Psoas muscle (tissue), 8 donors: Measurements from ENCODE around the gene PACS2. TPM values are rescaled to one million over a fixed set of nuclear protein-coding genes. Genes with fewer than 3 reads are reported as not detected.
A peak's percentile ranks its signal among the peaks of the same experiment; 100 is the strongest.
"Not testable (repeated sequence)": the region's sequence is repeated elsewhere in the genome, so short reads cannot be mapped to it uniquely, and the experiment has no call there.

Experiments
- ATAC-seq, 4 donors: fragments of 200-7000 bp; cut with Tn5 transposase; one replicate each; pipeline ENCODE4 v1.9.1; 2020; ENCODE audit warnings: moderate library complexity in 3 of 4, mild to moderate bottlenecking in 2 of 4
- DNase-seq, 2 donors: peaks; one replicate each; pipeline ENCODE4 v3.0.0-alpha.2; 2020
- H3K27ac ChIP-seq: fragments of 200-600 bp; one replicate; pipeline ENCODE4 v1.8.0; 2022
- H3K27me3 ChIP-seq, 3 donors: fragments of 200-600 bp in 1 of 3; one replicate each; pipeline versions ENCODE4 v1.6.1 to v1.8.0; 2013 to 2022; ENCODE audit warnings: low read length in 2 of 3, mild to moderate bottlenecking in 2 of 3, moderate library complexity in 1 of 3; ENCODE audit not compliant: insufficient read depth in 3 of 3
- H3K36me3 ChIP-seq, 2 donors: fragments of 200-600 bp in 1 of 2; one replicate each; pipeline versions ENCODE4 v1.6.1 to v1.8.0; 2013 to 2022; ENCODE audit warnings: low read depth in 1 of 2, mild to moderate bottlenecking in 1 of 2, moderate library complexity in 1 of 2; ENCODE audit not compliant: insufficient read depth in 1 of 2
- H3K4me1 ChIP-seq: fragments of 200-600 bp; one replicate; pipeline ENCODE4 v1.8.0; 2022
- H3K4me3 ChIP-seq: fragments of 200-600 bp; one replicate; pipeline ENCODE4 v1.8.0; 2022; ENCODE audit warnings: mild to moderate bottlenecking
- H3K9me3 ChIP-seq: fragments of 200-600 bp; one replicate; pipeline ENCODE4 v1.8.0; 2022
- CTCF ChIP-seq: fragments of 200-600 bp; IDR thresholded peaks from one replicate; pipeline ENCODE4 v1.8.0; 2022; ENCODE audit warnings: antibody characterized with exemption
- whole genome bisulfite sequencing, 3 donors: extraction: QIAGEN DNeasy Blood & Tissue Kit; methylation state at CpG; one replicate each; pipeline versions ENCODE4 v1.1.6 to v1.1.7; 2013; 5-methylcytosine and 5-hydroxymethylcytosine counted together
- intact Hi-C, 2 donors: fragments of 100-400 bp; cut with DNase I; formaldehyde crosslinking; loops; one replicate each; pipeline versions ENCODE4 v1.11.0 to v1.14.2; 2022
- polyA plus RNA-seq, 3 donors: library from polyadenylated mRNA; stranded (reverse); fragments of 200-250 nt; gene quantifications; one replicate each; pipeline ENCODE4 v1.2.3, GENCODE V29; 2013
- total RNA-seq, 4 donors: library from RNA; stranded (reverse); fragmentation: NEBNext Ultra II Directional in 2 of 4; extraction: Animal tissue kit (Norgen Biotek cat#: 25700) in 2 of 4; gene quantifications; one replicate each; pipeline versions ENCODE4 v1.2.1 to v1.2.4, GENCODE V29; 2021 to 2023
- donor health status: healthy with polysubstance abuse.
- donor health status: DM: no; HTN: no; CAD: no; lungs with moderate emphysema.
- donor health status: Bipolar disorder and iron deficiency.
- donor health status: healthy.
- donor health status: DM: yes; HTN: yes; CAD: no.
- donor health status: DM: no; HTN: no; CAD: no.
- donor health status: DM: no; HTN: no; CAD: no.
- donor health status: DM: yes; HTN: yes; CAD: no.

PACS2 gene
- total and polyA plus RNA-seq, 7 donors: 57.1 to 83.1 (median 72.8) TPM

- ATAC-seq: peak in 2 of 4 donors; percentile 16 to 24
- Histone ChIP-seq H3K27ac (no peak overlapping the region), H3K4me3 (no peak overlapping the region), H3K36me3 (no peaks in the 10 kb centered on the region), H3K4me1 (peaks cover 21% of the 10 kb centered on the region), H3K9me3 (no peaks in the 10 kb centered on the region), H3K27me3 (no peaks in the 10 kb centered on the region)
- 75 to 76% (median 75%) methylated on average over 25 to 26 of the region's 26 CpGs for WGBS, 3 donors
- TF ChIP-seq CTCF: no peak
- DNase-seq: no peak
- intact Hi-C loops: no loop called here
Measured at GRCh38 chr14:105292826-105293711, 21.5 kb upstream of the PACS2 start.

- intact Hi-C loops: no loop called here
Measured at GRCh38 chr14:105294142-105294597, 20.4 kb upstream of the PACS2 start.

GRCh38 chr14:105297311-105297710 lies 17.2 kb upstream of the PACS2 start:
- H3K9me3 ChIP-seq, DNase-seq, intact Hi-C loops, ATAC-seq, H3K4me3 ChIP-seq, H3K27me3 ChIP-seq, H3K27ac ChIP-seq, H3K36me3 ChIP-seq: not testable (repeated sequence)
- 96 to 97% (median 96%) methylated on average over 11 of the region's 11 CpGs for WGBS, 3 donors
- H3K4me1 ChIP-seq: peaks cover 32% of the 10 kb centered on the region

More at GRCh38 chr14:105294142-105294597, 20.4 kb upstream of the PACS2 start:
- no peaks in the 10 kb centered on the region for H3K36me3 ChIP-seq
- H3K4me3 ChIP-seq: no peak overlapping the region
- peaks cover 22% of the 10 kb centered on the region for H3K4me1 ChIP-seq
- H3K27ac ChIP-seq: no peak overlapping the region
- WGBS, 3 donors: 37 to 54% (median 44%) methylated on average over 14 to 15 of the region's 15 CpGs
- H3K27me3 ChIP-seq: no peaks in the 10 kb centered on the region
- no peak for TF ChIP-seq CTCF
- ATAC-seq: peak; percentile 64 to 70 (median 65)
- H3K9me3 ChIP-seq: no peaks in the 10 kb centered on the region
- DNase-seq: peak in 1 of 2 donors; percentile 39

- no peaks in the 10 kb centered on the region for H3K36me3 ChIP-seq
- TF ChIP-seq CTCF: no peak
- peaks cover 15% of the 10 kb centered on the region for H3K4me1 ChIP-seq
- H3K27ac ChIP-seq: peak overlapping the region; percentile 95
- H3K27me3 ChIP-seq: no peaks in the 10 kb centered on the region
- DNase-seq (peak in 1 of 2 donors; percentile 62), ATAC-seq (peak; percentile 0 to 7 (median 1))
- intact Hi-C loops: no loop called here
- H3K4me3 ChIP-seq: peak overlapping the region; percentile 95
- no peaks in the 10 kb centered on the region for H3K9me3 ChIP-seq
- WGBS, 3 donors: 8 to 9% (median 8%) methylated on average over 42 to 54 of the region's 54 CpGs
Measured at GRCh38 chr14:105299654-105300541, 14.7 kb upstream of the PACS2 start.
